K562 (cell line): ENCODE data around the gene KHDC1L. TPM values are rescaled to one million over a fixed set of nuclear protein-coding genes. Genes with fewer than 3 reads are reported as not detected.
A peak's percentile ranks its signal among the peaks of the same experiment; 100 is the strongest.

Experiments used
- ATAC-seq: fragments of 200-7000 bp; cut with Tn5 transposase; 3 replicates; pipeline ENCODE4 v1.9.1; 2020; ENCODE audit warnings: moderate library complexity
- BruUV-seq: library from RNA; stranded (reverse); fragments of 400-500 nt; replicated peaks from 2 replicates; lab custom pipeline; 2021; lab: Mats Ljungman, UMichigan
- CTCF ChIA-PET: fragments of 300-600 bp; formaldehyde crosslinking; extraction: SDS; loops from one replicate; lab custom pipeline; 2021; ENCODE audit warnings: low intra/inter-chr PET ratio; lab: Yijun Ruan, JAX
- POLR2A ChIA-PET: fragments of 300-600, 350-650 bp; sonication (Branson Sonifier 250); formaldehyde crosslinking; extraction: SDS; loops from one replicate; lab custom pipeline; 2021; ENCODE audit warnings: antibody characterized with exemption, inconsistent platforms; lab: Yijun Ruan, JAX
- DNase-seq, 4 experiments: peaks; one replicate each; pipeline versions ENCODE4 v3.0.0 to v3.0.0-alpha.2; 2011 to 2018; ENCODE audit warnings: low spot score in 3 of 4, mixed read lengths in 3 of 4; ENCODE audit errors: extremely low read depth in 1 of 4
- FAIRE-seq: peaks from 2 replicates; lab custom pipeline; 2011; peaks lifted over from hg19 to GRCh38; lab: Jason Lieb, UNC
- H2AFZ ChIP-seq: 2 replicates; pipeline ENCODE4 v1.6.0; 2011; ENCODE audit warnings: low read depth, low read length, control low read depth, inconsistent platforms
- H3K27ac ChIP-seq: fragments of 200-600 bp; 3 replicates; pipeline ENCODE4 v1.8.0; 2011; ENCODE audit warnings: low read depth, mild to moderate bottlenecking, control low read depth, inconsistent platforms, low read length, moderate library complexity, mixed read lengths; ENCODE audit errors: extremely low read depth
- H3K27me3 ChIP-seq, 2 experiments: fragments of 300-600 bp in 1 of 2; 2 replicates in 1 of 2; 3 replicates in 1 of 2; pipeline versions ENCODE4 v1.6.0 to v1.8.0; 2011; ENCODE audit warnings: inconsistent platforms in 2 of 2, low read length in 2 of 2, mild to moderate bottlenecking in 1 of 2, mixed read lengths in 1 of 2, moderate library complexity in 1 of 2; ENCODE audit not compliant: control insufficient read depth in 2 of 2, insufficient read depth in 2 of 2
- H3K36me3 ChIP-seq: fragments of 300-600 bp; 3 replicates; pipeline ENCODE4 v1.8.0; 2011; ENCODE audit warnings: mild to moderate bottlenecking, low read length, inconsistent platforms; ENCODE audit not compliant: control insufficient read depth, insufficient read depth
- H3K4me1 ChIP-seq, 2 experiments: fragments of 200-600 bp in 1 of 2; replicated peaks in 1 of 2; 2 replicates in 1 of 2; 3 replicates in 1 of 2; pipeline versions ENCODE4 v1.5.1 to v1.8.0; 2011; ENCODE audit warnings: inconsistent platforms in 2 of 2, low read length in 2 of 2, mild to moderate bottlenecking in 1 of 2, mixed read lengths in 1 of 2, moderate library complexity in 1 of 2; ENCODE audit not compliant: control insufficient read depth in 2 of 2, insufficient read depth in 2 of 2
- H3K4me2 ChIP-seq: 2 replicates; pipeline ENCODE4 v1.6.1; 2011; ENCODE audit warnings: low read length, control low read depth, inconsistent platforms, mixed read lengths; ENCODE audit not compliant: insufficient read depth
- H3K4me3 ChIP-seq: fragments of 200-600 bp; sonication (generic), shearing (Covaris generic); 2 replicates; pipeline ENCODE4 v1.5.1; 2016; ENCODE audit warnings: control low read depth, inconsistent platforms
- H3K79me2 ChIP-seq: fragments of 200-600 bp; 3 replicates; pipeline ENCODE4 v1.8.0; 2011; ENCODE audit warnings: low read length, inconsistent platforms; ENCODE audit not compliant: control insufficient read depth, insufficient read depth
- H3K9ac ChIP-seq, 2 experiments: 2 replicates each; pipeline versions ENCODE4 v1.6.0 to v1.6.1; 2011; ENCODE audit warnings: low read depth in 2 of 2, low read length in 2 of 2, control low read depth in 1 of 2, inconsistent platforms in 1 of 2, mild to moderate bottlenecking in 1 of 2, mixed read lengths in 1 of 2; ENCODE audit not compliant: insufficient read depth in 1 of 2
- H3K9me1 ChIP-seq: one replicate; pipeline ENCODE4 v1.6.0; 2011; ENCODE audit warnings: inconsistent platforms, mild to moderate bottlenecking, low read length, moderate library complexity; ENCODE audit not compliant: control insufficient read depth, insufficient read depth
- H3K9me3 ChIP-seq: replicated peaks from 2 replicates; pipeline ENCODE4 v1.5.1; 2011; ENCODE audit warnings: low read depth, low read length, inconsistent platforms; ENCODE audit not compliant: control insufficient read depth, insufficient read depth
- H4K20me1 ChIP-seq: replicated peaks from 2 replicates; pipeline ENCODE4 v1.6.1; 2011; ENCODE audit warnings: low read length, inconsistent platforms, mixed read lengths; ENCODE audit not compliant: control insufficient read depth, insufficient read depth
- ILK ChIP-seq: fragments of 450-650 bp; IDR thresholded peaks from 2 replicates; pipeline ENCODE4 v1.6.1; 2016; ENCODE audit warnings: missing genetic modification characterization, low read depth, mild to moderate bottlenecking, missing compliant biosample characterization, moderate library complexity, borderline replicate concordance
- MAFG ChIP-seq: fragments of 450-650 bp; conservative IDR thresholded peaks from 2 replicates; pipeline ENCODE4 v1.6.1; 2016; ENCODE audit warnings: missing genetic modification characterization, missing compliant biosample characterization
- MEIS2 ChIP-seq: fragments of 450-650 bp; IDR thresholded peaks from 2 replicates; pipeline ENCODE4 v1.6.1; 2014; ENCODE audit warnings: mild to moderate bottlenecking; ENCODE audit not compliant: partially characterized antibody
- NFE2L1 ChIP-seq: fragments of 450-650 bp; IDR thresholded peaks from 2 replicates; pipeline ENCODE4 v1.6.1; 2016; ENCODE audit warnings: missing genetic modification characterization, low read depth, mild to moderate bottlenecking, missing compliant biosample characterization, moderate library complexity, borderline replicate concordance
- NR3C1 ChIP-seq: sonication (generic); formaldehyde crosslinking; IDR thresholded peaks from 2 replicates; pipeline ENCODE4 v1.8.1; 2022; ENCODE audit warnings: missing genetic modification reagents
- PBX2 ChIP-seq, 2 experiments: IDR thresholded peaks in 1 of 2; conservative IDR thresholded peaks in 1 of 2; 2 replicates each; pipeline ENCODE4 v1.6.1; 2016; ENCODE audit warnings: low read depth in 2 of 2, mild to moderate bottlenecking in 1 of 2, missing compliant biosample characterization in 1 of 2, missing genetic modification characterization in 1 of 2, moderate library complexity in 1 of 2
- SRSF1 ChIP-seq: fragments of 200-400 bp; formaldehyde crosslinking; IDR thresholded peaks from 2 replicates; pipeline ENCODE4 v1.6.1; 2017; ENCODE audit warnings: mild to moderate bottlenecking, low read depth, low read length, moderate library complexity
- TAF15 ChIP-seq: fragments of 200-400 bp; formaldehyde crosslinking; IDR thresholded peaks from 2 replicates; pipeline ENCODE4 v1.6.1; 2017; ENCODE audit warnings: mild to moderate bottlenecking, low read depth, low read length, moderate library complexity
- WHSC1 ChIP-seq: IDR thresholded peaks from one replicate; pipeline ENCODE4 v1.6.1; 2012; ENCODE audit warnings: low read length, control low read depth, inconsistent platforms
- ZNF184 ChIP-seq: sonication (generic); formaldehyde crosslinking; IDR thresholded peaks from 2 replicates; pipeline ENCODE4 v1.5.0; 2020; ENCODE audit warnings: missing genetic modification reagents
- ZNF655 ChIP-seq: fragments of 250-450 bp; sonication (Bioruptor Pico); IDR thresholded peaks from 2 replicates; pipeline ENCODE4 v1.5.0; 2021
- ZNF707 ChIP-seq: fragments of 250-450 bp; sonication (Bioruptor Pico); conservative IDR thresholded peaks from 2 replicates; pipeline ENCODE4 v1.8.0; 2022; ENCODE audit warnings: inconsistent platforms, mild to moderate bottlenecking, moderate library complexity
- WGBS: fragments of 100-300 bp; shearing (Covaris generic); methylation state at CpG from one replicate; pipeline ENCODE4 v1.1.6; 2016; ENCODE audit warnings: low coverage, mixed read lengths; ENCODE audit not compliant: insufficient coverage; ENCODE audit errors: missing lambda C conversion rate; 5-methylcytosine and 5-hydroxymethylcytosine counted together
- in situ Hi-C: fragments of 300-500 bp; cut with MboI; formaldehyde crosslinking; loops from 4 replicates; pipeline ENCODE4 v1.15.0; 2018; ENCODE audit warnings: inconsistent platforms, mixed read lengths
- intact Hi-C: fragments of 100-400 bp; cut with micrococcal nuclease; formaldehyde crosslinking; loops from 2 replicates; pipeline ENCODE4 v1.14.2; 2022
- polyA plus RNA-seq, 8 experiments: library from polyadenylated mRNA; depleted of rRNA in 4 of 8; stranded (reverse) in 5 of 8; unstranded in 3 of 8; fragments of >200 nt; fragmentation: Nextera tagmentation in 2 of 8; fragmentation: Illumina TruSeq in 1 of 8; extraction: Ambion mirVana in 2 of 8; extraction: Trizol in 1 of 8; gene quantifications; 2 replicates each; pipeline versions ENCODE4 v1.2.1 to v1.2.3, GENCODE V29; 2011 to 2014; ENCODE audit warnings: inconsistent platforms in 1 of 8, missing spikeins in 1 of 8
- total RNA-seq, 7 experiments: library from RNA; depleted of rRNA in 6 of 7; stranded (reverse); fragments of >200 nt in 6 of 7; fragmentation: Illumina TruSeq in 2 of 7; extraction: Trizol in 2 of 7; gene quantifications; 2 replicates each; pipeline versions ENCODE4 v1.2.1 to v1.2.3, GENCODE V29; 2011 to 2021; ENCODE audit warnings: low replicate concordance in 1 of 7

KHDC1L gene
- total and polyA plus RNA-seq, 9 of the 15 experiments (the other 6 are each of a cell fraction or from before 2014, with no cell fraction given), result 0.33 to 1.9 (median 0.54) TPM

- no peak overlapping the region for H3K27ac ChIP-seq
- no peak overlapping the region for H2AFZ ChIP-seq
- H3K4me2 ChIP-seq, result no peak overlapping the region
- intact Hi-C loops, result no loop called here
- FAIRE-seq, result no peak
- POLR2A ChIA-PET, result interaction anchor here (0.6 kb wide), 1 partner anchor 239 kb away, joined by 5 read pairs; no protein-coding TSS in a partner anchor
- TF ChIP-seq ZNF184 (CRISPR knock-in tag) (no peak), TAF15 (no peak), MAFG (tag) (no peak)
- TF ChIP-seq, all 486 proteins: peak for 0
- BruUV-seq, result no TSS peak
- no peak for ATAC-seq
- CTCF ChIA-PET, result no interaction called here
- Histone ChIP-seq H3K9me3 (no peaks in the 10 kb centered on the region), H3K4me3 (no peak overlapping the region), H3K27me3 (peaks cover 4 to 19% of the 10 kb centered on the region in 2 experiments; a peak in 2 of 5 replicates), H3K4me1 (no peaks in the 10 kb centered on the region), H3K9me1 (no peaks in the 10 kb centered on the region), H3K79me2 (no peaks in the 10 kb centered on the region), H3K36me3 (no peaks in the 10 kb centered on the region), H3K9ac (no peak overlapping the region), H4K20me1 (no peaks in the 10 kb centered on the region)
- in situ Hi-C loops, result no loop called here
- WGBS, result under 1% methylated on average over 6 of the region's 6 CpGs
- DNase-seq, result no peak
Measured at GRCh38 chr6:73233048-73233447, 7.8 kb upstream of the KHDC1L start.

- Histone ChIP-seq H3K4me3 (no peak overlapping the region), H3K9me3 (no peaks in the 10 kb centered on the region), H3K9me1 (no peaks in the 10 kb centered on the region), H3K9ac (no peak overlapping the region), H3K27me3 (peaks cover 7 to 19% of the 10 kb centered on the region in 2 experiments; a peak in 3 of 5 replicates), H3K4me1 (no peaks in the 10 kb centered on the region), H3K27ac (no peak overlapping the region), H2AFZ (no peak overlapping the region), H3K4me2 (no peak overlapping the region), H3K79me2 (no peaks in the 10 kb centered on the region), H3K36me3 (no peaks in the 10 kb centered on the region), H4K20me1 (no peaks in the 10 kb centered on the region)
- DNase-seq, result no peak
- ATAC-seq, result no peak
- ChIA-PET CTCF (interaction anchor here (0.5 kb wide), 1 partner anchor 527 kb away, joined by 3 read pairs; no protein-coding TSS in a partner anchor), POLR2A (no interaction called here)
- in situ Hi-C loops, result no loop called here
- BruUV-seq, result no TSS peak
- intact Hi-C loops, result no loop called here
- 0% methylated on average over 1 of the region's 1 CpG for WGBS
- FAIRE-seq, result no peak
- TF ChIP-seq ZNF707 (CRISPR knock-in tag) (no peak), NFE2L1 (no peak), PBX2 (CRISPR knock-in tag; IDR thresholded peaks at IDR 0.05; ENCODE audit: low read depth) (no peak), PBX2 (tag; conservative IDR thresholded peaks at IDR 0.05; ENCODE audit: low read depth) (0 out of 2 replicates have a peak, but pooled peaks have one; percentile 39), ZNF655 (CRISPR knock-in tag) (no peak), MEIS2 (peak; percentile 49), SRSF1 (no peak), ILK (tag) (no peak), NR3C1 (CRISPR knock-in tag) (no peak), WHSC1 (no peak)
Measured at GRCh38 chr6:73231986-73232391, 6.7 kb upstream of the KHDC1L start.
